GM19043 (cell line): ENCODE data around the gene TIMM8A.
"Not testable (repeated sequence)": the region's sequence is repeated elsewhere in the genome, so short reads cannot be mapped to it uniquely, and the experiment has no call there.

Experiments used
- ATAC-seq: cut with Tn5 transposase; IDR thresholded peaks from one replicate; pipeline ENCODE4 v1.9.1; 2021; ENCODE audit warnings: low read depth; ENCODE audit not compliant: unreplicated experiment

TIMM8A gene

DNA sequence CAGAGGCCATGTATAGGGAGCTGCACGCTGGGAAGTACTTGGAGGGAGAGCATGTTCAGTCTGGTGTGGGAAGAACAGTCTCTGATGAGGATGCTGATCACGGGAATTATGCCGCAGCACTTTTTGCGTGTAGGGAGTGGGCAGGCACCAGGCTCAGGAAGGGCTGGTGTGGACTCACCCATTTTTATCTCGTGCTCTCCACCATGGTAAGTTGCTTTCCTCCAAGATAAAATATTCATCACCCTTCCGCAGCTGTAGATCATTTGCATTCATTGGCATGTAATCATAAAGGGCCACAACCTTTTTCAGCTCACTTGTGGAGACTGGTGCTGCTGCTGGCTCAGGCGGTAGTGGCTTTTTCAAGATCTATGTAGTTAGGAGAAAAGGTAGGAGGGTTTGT, 11.8 kb upstream of the TIMM8A start:
- ATAC-seq, result no peak

DNA sequence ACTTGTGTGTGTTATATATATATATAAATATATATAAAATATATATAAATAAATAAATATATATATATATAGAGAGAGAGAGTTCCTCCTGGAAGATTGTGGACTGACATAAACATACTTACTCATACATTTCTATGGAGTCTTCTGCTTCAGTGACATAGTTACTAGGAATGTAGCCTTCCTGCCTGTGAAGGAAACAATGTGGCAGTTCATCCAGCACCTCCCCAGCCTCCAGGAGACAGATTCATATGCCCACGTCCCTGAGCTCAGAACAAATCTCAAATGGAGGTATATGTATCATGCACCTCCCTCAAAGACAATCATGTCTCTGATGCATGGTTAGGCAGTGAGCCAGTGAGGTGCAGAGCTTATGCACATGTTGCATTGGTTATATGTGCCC, 11.4 kb upstream of the TIMM8A start:
- ATAC-seq, result no peak

DNA sequence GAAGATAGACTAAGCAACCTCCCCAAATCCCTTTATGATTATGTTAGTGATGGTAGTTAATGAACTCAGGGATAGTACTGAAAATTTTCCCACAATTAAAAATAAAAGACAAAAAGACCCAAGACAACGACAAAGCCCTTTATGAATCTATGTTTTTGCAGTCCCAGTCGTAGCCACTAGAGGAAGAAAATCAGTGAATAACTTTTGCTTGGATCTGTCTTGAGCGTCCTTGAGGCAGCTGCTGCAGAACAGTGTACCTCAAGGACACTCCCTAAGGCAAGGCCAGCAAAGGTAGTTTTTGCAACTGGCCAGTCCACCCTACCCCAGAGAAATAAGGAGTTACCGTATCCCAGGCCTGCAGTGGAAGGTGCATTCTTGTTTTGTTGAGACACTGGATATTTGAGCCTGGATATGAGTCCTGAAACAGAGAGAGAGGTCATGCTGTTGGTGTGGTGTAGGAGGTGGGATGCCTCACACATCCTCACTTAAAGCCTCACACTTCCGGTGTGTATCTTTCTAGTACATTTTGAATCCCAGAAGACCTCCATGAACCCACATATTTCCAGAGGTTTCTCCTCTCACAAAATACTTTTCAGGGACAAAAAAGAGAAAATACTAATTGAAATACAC, 8.7 kb upstream of the TIMM8A start:
- ATAC-seq, result no peak

DNA sequence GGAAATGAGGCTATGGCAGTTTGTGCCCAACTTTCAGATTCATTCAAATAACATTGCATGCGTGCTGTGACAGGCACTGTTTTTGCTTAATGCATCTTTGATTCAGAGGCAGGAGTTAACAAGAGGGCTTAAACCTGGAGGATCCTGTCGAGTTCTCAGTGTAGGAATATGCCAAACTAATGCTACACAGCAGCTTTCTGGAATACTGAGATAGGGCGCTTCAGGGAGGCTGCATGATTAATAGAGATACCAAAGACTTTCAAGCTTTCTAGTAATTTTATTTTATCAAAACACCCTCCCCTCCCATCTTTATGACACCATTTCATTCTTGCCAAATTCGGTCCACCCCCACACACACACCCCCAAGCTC, 636 bp upstream of the TIMM8A start:
- ATAC-seq, result no peak

DNA sequence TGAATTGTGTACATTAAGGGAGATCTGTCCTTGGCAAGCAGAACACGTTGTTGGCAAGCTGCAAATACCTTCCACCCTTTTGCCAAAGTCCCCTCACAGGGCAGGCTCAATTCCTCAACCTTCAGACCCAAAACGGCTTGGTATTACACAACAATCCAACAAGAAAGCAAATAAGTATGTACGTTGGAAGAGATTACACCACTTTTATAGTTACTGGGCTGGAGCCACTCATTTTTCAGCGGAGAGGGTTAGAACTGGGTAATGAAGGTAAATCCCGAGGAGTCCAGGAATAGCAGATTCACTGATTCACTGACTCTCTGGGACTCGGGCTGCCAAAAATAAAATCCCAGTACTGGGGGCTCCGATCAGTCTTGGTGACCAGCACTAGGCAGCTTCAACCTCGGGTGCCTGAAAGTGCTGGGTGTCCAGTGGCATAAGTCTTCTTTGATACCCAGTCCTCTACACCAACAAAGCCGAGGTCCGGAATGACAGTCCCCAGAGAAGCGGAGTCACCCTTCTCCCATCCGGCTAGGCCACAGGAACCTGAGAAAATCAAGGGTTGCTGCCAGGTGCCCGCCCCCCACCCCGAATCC, 587 bp downstream of the TIMM8A start:
- ATAC-seq, result no peak

DNA sequence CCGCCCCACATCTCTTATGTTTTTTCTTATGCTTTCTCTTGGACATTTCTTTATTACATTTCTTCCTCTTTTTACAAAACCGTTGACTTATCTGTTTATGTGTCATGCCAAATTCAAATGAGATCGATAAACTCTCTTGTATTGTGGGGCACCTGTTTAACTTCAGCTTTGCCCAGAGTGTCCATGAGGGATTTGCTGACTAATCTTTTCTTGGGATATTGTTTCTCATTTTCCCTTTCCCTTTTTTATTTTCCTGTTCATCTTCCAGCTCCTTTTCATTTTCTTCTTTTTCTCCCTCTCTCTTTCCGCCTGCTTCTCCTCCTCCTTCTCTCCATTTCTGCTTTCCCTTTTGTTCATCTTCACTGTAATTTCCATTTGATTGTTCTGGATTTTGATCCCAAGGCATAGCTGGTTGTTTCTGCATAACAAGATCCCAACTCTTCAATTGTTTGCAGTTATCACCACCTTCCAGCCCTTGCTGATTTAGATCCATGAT, 10.7 kb downstream of the TIMM8A start:
- ATAC-seq, result no peak

DNA sequence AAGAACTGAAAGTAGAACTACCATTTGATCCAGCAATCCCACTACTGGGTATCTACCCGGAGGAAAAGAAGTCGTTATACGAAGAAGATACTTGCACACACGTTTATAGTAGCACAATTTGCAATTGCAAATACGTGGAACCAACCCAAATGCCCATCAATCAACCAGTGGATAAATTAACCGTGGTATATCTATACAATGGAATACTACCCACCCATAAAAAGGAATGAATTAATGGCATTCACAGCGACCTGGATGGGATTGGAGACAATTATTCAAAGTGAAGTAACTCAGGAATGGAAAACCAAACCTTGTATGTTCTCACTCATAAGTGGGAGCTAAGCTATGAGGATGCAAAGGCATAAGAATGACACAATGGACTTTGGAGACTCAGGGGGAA, 14.2 kb downstream of the TIMM8A start:
- not testable (repeated sequence) for ATAC-seq

DNA sequence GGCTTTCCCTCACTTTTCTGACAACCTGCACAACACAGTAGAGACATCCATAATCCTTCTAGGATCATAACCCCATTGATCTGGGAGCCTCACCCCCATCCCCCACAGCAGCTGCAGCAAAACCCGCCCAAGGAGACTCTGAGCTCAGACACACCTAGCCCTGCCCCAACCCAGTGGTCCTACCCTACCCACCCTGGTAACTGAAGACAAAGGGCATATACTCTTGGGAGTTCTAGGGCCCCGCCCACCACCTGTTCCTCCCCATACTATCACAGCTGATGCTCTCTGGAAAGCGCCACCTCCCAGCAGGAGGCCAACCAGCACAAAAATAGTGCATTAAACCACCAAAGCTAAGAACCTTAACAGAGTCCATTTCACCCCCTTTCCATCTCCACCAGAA, 21.9 kb downstream of the TIMM8A start:
- not testable (repeated sequence) for ATAC-seq

DNA sequence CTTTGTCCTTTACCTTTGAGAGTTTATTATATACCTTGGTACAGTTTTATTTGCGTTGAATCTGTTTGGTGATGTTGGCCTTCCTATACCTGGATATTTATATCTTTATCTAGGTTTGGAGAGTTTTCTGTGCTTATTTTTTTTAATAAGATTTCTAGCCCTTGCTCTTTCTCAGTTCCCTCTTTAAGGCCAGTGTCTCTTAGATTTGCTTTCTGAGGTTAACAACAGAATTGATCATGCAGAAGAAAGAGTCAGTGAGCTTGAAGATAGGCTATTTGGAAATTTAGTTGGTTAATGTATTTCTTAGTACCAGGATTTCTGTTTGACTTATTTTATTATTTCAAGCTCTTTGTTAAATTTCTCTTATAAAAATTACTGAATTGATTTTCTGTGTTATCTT, 44.8 kb downstream of the TIMM8A start:
- no peak for ATAC-seq
